GM20431 (cell line): ENCODE results near the gene MEN1.

Experiments used
- in situ Hi-C: fragments of 300-500 bp; cut with MseI, MboI; formaldehyde crosslinking; loops from one replicate; pipeline ENCODE4 v1.15.0; 2020; ENCODE audit warnings: low sequenced_read_pairs; ENCODE audit not compliant: unreplicated experiment

The MEN1 gene

DNA sequence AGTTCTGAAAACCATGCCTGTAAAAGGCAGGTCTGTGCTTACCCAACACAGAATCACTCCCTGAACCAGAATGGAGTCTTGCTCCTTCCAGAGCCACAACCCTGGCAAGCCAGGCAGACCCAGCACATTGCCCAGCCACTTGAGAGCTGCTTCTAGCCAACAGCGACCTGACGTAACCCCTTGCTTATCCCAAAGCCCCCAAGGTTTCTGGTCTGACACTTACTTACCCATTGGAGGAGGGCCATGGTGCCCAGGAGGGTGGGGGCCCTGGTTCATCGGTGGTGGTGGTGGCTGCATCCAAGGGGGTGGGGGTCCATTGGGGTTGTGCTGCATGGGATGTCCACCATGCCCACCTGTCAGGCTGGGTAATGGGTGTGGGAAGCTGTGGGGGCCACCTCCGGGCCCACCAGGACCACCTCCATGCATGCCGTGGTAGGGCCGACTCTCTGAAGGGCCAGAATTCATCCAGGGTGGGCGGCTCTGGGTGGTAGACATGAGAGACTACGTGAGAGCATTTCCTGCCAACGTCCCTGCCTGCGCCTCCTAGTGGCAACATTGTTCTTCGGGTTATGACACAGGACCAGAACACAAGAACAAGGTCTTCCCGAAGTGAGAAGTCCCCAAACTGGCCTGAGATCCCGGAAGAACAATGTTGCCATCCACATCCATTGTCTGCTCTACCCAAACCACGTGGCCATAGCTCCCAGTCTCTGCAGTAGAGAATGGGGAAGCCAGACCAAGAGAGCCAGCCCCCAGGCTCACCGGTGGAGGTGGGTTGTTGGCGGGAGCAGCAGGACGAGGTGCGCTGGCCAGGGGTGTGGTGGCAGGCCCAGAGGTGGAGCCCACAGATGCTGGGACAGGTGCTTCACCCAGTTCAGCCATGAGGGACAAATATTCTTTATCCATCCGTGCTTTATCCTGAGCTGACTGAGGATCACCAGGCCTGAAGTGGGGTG lies 42.7 kb downstream of the MEN1 start:
- in situ Hi-C loops = no loop called here

DNA sequence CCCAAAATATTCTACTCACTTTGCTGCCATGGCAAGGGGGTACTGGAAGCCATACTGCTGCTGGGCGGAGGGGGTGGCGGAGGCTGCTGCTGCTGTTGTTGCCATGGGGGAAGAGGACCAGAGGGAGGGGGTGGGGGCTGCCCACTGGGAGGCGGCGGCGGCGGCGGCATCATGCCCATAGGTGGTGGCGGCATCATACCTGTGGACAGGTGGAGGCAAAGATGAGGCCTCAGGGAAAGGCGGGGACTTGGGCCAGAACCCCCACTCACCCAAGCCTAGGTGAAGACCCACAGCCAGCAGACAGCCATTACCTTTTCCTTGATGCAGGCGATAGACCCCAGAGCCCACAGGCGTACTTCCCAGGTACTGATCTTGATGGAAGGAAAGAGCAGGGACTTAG lies 43.5 kb downstream of the MEN1 start:
- in situ Hi-C loops = no loop called here

DNA sequence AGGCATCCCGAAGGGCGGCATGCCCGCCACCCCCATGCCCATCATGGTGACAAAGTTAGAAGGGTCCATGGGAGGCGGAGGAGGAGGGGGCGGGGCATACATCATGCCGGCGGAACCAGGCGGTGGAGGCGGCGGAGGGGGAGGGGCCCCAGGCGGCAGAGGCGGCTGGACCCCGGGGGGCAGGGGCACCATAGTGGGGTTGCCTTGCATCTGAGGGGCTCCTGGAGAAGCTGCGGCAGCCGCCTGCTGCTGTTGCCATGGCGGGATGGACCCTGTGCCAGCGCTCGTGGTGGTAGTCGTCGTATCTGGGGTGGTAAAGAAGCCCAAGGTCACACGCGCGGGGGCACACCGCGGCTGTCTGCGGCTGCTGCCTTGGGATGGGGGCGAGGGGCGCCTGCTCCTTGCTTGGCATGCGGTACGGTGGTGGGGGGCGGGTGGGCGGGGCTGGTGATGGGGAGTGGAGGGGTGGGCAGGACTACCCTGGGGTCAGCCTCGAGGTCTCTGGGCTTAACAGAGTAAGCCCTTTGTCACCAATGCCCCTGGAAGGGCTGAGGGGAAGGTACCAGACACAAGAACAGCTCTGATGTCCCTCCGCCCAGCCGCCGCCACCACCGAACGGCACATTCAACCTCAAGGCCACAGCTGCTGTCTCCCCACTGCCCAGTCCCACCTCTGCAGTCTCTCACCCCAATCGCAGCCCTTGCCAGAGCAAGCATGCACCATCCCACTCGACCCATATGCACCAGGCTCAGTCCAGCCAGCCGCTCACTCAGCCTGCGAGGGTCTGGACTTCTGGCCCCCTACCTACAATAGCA lies 44.3 kb downstream of the MEN1 start:
- in situ Hi-C loops = no loop called here

GRCh38 chr11:64765291-64765850 lies 45.0 kb downstream of the MEN1 start:
- in situ Hi-C loops = no loop called here

DNA sequence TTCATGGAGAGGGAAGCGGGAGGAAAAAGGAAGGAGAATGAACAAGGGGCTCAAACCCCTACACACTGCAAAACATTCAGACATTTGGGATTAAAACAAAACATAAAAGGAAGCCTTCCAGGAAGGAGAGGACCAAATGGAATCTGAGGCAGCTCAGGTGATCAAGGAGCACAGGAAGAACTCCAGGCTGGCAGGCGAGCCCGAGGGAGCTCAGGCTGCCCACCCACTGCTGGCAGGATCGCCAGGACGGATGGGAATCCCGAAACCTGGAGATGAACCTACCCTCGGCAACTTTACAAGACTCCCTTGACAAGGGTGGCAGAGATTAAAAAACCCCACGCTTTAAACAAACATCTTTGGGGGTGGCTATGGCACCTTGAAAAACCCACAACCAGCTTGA lies 45.6 kb downstream of the MEN1 start:
- in situ Hi-C loops = no loop called here

GRCh38 chr11:64764040-64764611 lies 46.2 kb downstream of the MEN1 start:
- in situ Hi-C loops = no loop called here

DNA sequence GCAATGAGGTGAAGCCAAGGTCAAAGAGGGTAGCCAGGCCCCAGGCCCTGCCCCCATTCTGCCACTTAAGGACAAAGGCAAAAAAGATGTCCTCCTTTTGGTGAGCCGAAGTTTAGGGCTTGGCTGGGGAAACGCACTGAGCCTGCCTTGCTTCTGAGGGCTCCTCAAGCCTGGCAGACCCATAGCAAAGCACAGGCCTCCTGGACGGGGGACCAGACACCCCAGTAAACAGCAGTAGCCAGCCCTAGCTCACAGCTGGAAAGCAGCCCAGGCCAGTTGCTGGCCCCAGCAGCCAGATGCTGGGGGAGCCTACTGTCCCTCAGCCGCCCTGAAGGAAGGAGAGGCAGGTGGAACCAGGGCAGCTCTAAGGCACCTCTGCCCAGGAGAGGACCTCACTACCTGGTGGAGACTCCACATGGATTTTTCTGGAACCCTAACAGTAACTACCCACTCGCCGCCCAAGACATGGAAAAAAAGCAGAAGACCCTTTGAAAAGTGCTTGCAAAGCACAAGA lies 46.8 kb downstream of the MEN1 start:
- in situ Hi-C loops = no loop called here

GRCh38 chr11:64762674-64763525 lies 47.5 kb downstream of the MEN1 start:
- in situ Hi-C loops = no loop called here

- in situ Hi-C loops = no loop called here
Observed at GRCh38 chr11:64762277-64762673, 48.1 kb downstream of the MEN1 start.

GRCh38 chr11:64760759-64761420 lies 49.5 kb downstream of the MEN1 start:
- in situ Hi-C loops = no loop called here

GRCh38 chr11:64759722-64760719 lies 50.3 kb downstream of the MEN1 start, which contains the start of gene PYGM:
Gene PYGM, minus strand, starts transcription at chr11:64759974. Its CDS starts 76 bp downstream, at chr11:64759898.
- in situ Hi-C loops = no loop called here

- in situ Hi-C loops = no loop called here
Observed at GRCh38 chr11:64759131-64759721, 51.1 kb downstream of the MEN1 start.

DNA sequence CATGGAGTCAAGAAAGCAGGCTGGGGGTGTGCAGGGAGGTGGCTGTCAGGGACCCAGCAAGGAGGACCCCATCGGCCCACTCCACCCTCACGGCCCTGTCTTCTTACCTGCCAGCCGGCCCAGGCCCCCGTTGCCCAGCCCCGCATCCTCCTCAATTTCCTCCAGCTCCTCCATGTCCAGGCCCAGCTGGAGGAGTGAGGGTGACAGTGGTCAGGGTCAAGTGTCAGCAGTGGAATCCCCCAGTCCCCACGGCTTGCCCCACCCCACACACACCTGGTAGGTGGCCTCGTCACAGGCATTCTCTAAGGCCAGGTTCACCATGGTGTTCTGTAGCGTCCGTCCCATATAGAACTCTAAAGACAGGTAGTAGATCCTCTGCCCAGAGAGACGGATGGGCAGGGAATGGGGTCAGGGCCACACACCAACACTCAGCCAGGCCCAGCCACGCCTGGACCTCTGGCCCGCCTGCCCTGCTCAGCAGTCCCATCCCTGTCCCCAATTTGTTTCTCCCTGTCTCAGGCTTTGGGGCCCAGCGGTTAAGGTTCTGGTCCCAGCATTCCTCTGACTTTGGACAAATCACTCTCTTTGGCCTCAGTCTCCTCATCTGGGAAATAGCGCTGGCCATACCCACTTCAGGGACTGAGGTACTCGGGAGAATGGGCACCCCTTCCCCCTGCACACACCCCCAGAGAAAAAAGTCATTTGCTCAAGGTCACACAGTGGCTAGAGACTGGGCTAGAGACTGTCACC lies 51.8 kb downstream of the MEN1 start:
- in situ Hi-C loops = no loop called here

GRCh38 chr11:64757549-64758329 lies 52.6 kb downstream of the MEN1 start:
- in situ Hi-C loops = no loop called here

GRCh38 chr11:64755681-64756361 lies 54.5 kb downstream of the MEN1 start:
- in situ Hi-C loops = no loop called here
